HepG2 (cell line): ENCODE measurements around the gene POLR1E. TPM values are rescaled to one million over a fixed set of nuclear protein-coding genes. Genes with fewer than 3 reads are reported as not detected.
"Not testable (repeated sequence)": the region's sequence is repeated elsewhere in the genome, so short reads cannot be mapped to it uniquely, and the experiment has no call there.

ENCODE experiments used
- ATAC-seq: fragments of 200-7000 bp; cut with Tn5 transposase; 3 replicates; pipeline ENCODE4 v1.9.1; 2020; ENCODE audit warnings: mild to moderate bottlenecking, moderate library complexity
- BruUV-seq: library from RNA; stranded (reverse); fragments of 400-500 nt; replicated peaks from 2 replicates; lab custom pipeline; 2021; lab: Mats Ljungman, UMichigan
- CTCF ChIA-PET: fragments of 300-600 bp; formaldehyde crosslinking; extraction: SDS; loops from one replicate; lab custom pipeline; 2021; ENCODE audit warnings: low total read pairs, inconsistent platforms, low intra/inter-chr PET ratio; lab: Yijun Ruan, JAX
- POLR2A ChIA-PET: fragments of 350-600 bp; sonication (Branson Sonifier 250); formaldehyde crosslinking; loops from one replicate; lab custom pipeline; 2020; ENCODE audit warnings: antibody characterized with exemption, inconsistent platforms; lab: Yijun Ruan, JAX
- DNase-seq: peaks from one replicate; pipeline ENCODE4 v3.0.0-alpha.2; 2015; ENCODE audit warnings: low spot score
- FAIRE-seq: peaks from 3 replicates; lab custom pipeline; 2011; peaks lifted over from hg19 to GRCh38; lab: Jason Lieb, UNC
- H2AFZ ChIP-seq: one replicate; pipeline ENCODE4 v1.6.1; 2011; ENCODE audit warnings: low read length, inconsistent platforms
- H3K27ac ChIP-seq: fragments of 300-600 bp; 3 replicates; pipeline ENCODE4 v1.8.0; 2011; ENCODE audit warnings: mixed run types, mild to moderate bottlenecking, mixed read lengths, low read length, inconsistent platforms; ENCODE audit not compliant: insufficient read depth; ENCODE audit errors: extremely low read length
- H3K27me3 ChIP-seq, 2 experiments: fragments of 200-600 bp in 1 of 2; 2 replicates in 1 of 2; 3 replicates in 1 of 2; pipeline versions ENCODE4 v1.6.0 to v1.8.0; 2011; ENCODE audit warnings: low read length in 2 of 2, mild to moderate bottlenecking in 2 of 2, moderate library complexity in 2 of 2, inconsistent platforms in 1 of 2; ENCODE audit not compliant: insufficient read depth in 2 of 2, control insufficient read depth in 1 of 2
- H3K36me3 ChIP-seq, 2 experiments: fragments of 200-600 bp in 1 of 2; replicated peaks in 1 of 2; 2 replicates in 1 of 2; 3 replicates in 1 of 2; pipeline versions ENCODE4 v1.5.1 to v1.8.0; 2011; ENCODE audit warnings: low read length in 2 of 2, inconsistent platforms in 1 of 2; ENCODE audit not compliant: insufficient read depth in 2 of 2, control insufficient read depth in 1 of 2
- H3K4me1 ChIP-seq: 2 replicates; pipeline ENCODE4 v1.5.1; 2012; ENCODE audit warnings: low read length, inconsistent platforms; ENCODE audit not compliant: insufficient read depth
- H3K4me2 ChIP-seq: 2 replicates; pipeline ENCODE4 v1.6.0; 2011; ENCODE audit warnings: low read depth, low read length, inconsistent platforms
- H3K4me3 ChIP-seq, 3 experiments: fragments of 200-600 bp in 1 of 3; sonication (generic), shearing (Covaris generic) in 1 of 3; replicated peaks in 1 of 3; 2 replicates each; pipeline ENCODE4 v1.5.1; 2011 to 2016; ENCODE audit warnings: low read length in 3 of 3, inconsistent platforms in 2 of 3, low read depth in 2 of 3, mild to moderate bottlenecking in 2 of 3, control low read depth in 1 of 3, mixed read lengths in 1 of 3; ENCODE audit not compliant: insufficient read depth in 1 of 3
- H3K79me2 ChIP-seq: one replicate; pipeline ENCODE4 v1.6.1; 2011; ENCODE audit warnings: low read length, inconsistent platforms; ENCODE audit not compliant: insufficient read depth
- H3K9ac ChIP-seq: 2 replicates; pipeline ENCODE4 v1.6.0; 2011; ENCODE audit warnings: mild to moderate bottlenecking, low read depth, low read length, inconsistent platforms; ENCODE audit not compliant: insufficient read depth
- H3K9me3 ChIP-seq: 2 replicates; pipeline ENCODE4 v1.5.1; 2012; ENCODE audit warnings: mild to moderate bottlenecking, low read length
- H4K20me1 ChIP-seq: 2 replicates; pipeline ENCODE4 v1.6.0; 2011; ENCODE audit warnings: inconsistent platforms, mild to moderate bottlenecking, low read length, moderate library complexity; ENCODE audit not compliant: insufficient read depth
- ADNP ChIP-seq: sonication (generic); formaldehyde crosslinking; IDR thresholded peaks from 2 replicates; pipeline ENCODE4 v1.4.0; 2020; ENCODE audit warnings: missing genetic modification reagents
- CEBPG ChIP-seq: IDR thresholded peaks from 2 replicates; pipeline ENCODE4 v1.6.1; 2016
- DMAP1 ChIP-seq: IDR thresholded peaks from 2 replicates; pipeline ENCODE4 v1.6.1; 2016
- RCOR2 ChIP-seq: IDR thresholded peaks from 2 replicates; pipeline ENCODE4 v1.6.1; 2016; ENCODE audit warnings: missing biosample characterization, missing genetic modification reagents
- SIN3A ChIP-seq: IDR thresholded peaks from 2 replicates; pipeline ENCODE4 v1.6.1; 2011; ENCODE audit warnings: low read depth, mild to moderate bottlenecking, control low read depth, low read length, borderline replicate concordance
- ZMYM3 ChIP-seq: sonication (generic); formaldehyde crosslinking; IDR thresholded peaks from 2 replicates; pipeline ENCODE4 v1.5.1; 2020; ENCODE audit warnings: mild to moderate bottlenecking, missing genetic modification reagents
- ZNF629 ChIP-seq: sonication (generic); formaldehyde crosslinking; conservative IDR thresholded peaks from 2 replicates; pipeline ENCODE4 v1.5.0; 2020; ENCODE audit warnings: missing genetic modification reagents
- WGBS: methylation state at CpG from one replicate; pipeline ENCODE4 v1.1.6; 2017; ENCODE audit warnings: low lambda C conversion rate; 5-methylcytosine and 5-hydroxymethylcytosine counted together
- in situ Hi-C: cut with HindIII; loops from 2 replicates; pipeline ENCODE4 v1.10.0; 2017; ENCODE audit warnings: low pct_unique_long_range_greater_than_20kb; ENCODE audit not compliant: extremely low pct_ligation_motif_present
- intact Hi-C: fragments of 100-400 bp; cut with micrococcal nuclease; formaldehyde crosslinking; loops from one replicate; pipeline ENCODE4 v1.10.0; 2022; ENCODE audit not compliant: unreplicated experiment
- polyA plus RNA-seq, 8 experiments: library from polyadenylated mRNA; depleted of rRNA in 3 of 8; stranded (reverse) in 7 of 8; unstranded in 1 of 8; fragments of >200 nt; fragmentation: Illumina TruSeq in 4 of 8; extraction: Trizol in 4 of 8; gene quantifications; 2 replicates each; pipeline versions ENCODE4 v1.2.1 to v1.2.3, GENCODE V29; 2011 to 2016; ENCODE audit warnings: low read depth in 4 of 8, missing spikeins in 1 of 8, mixed read lengths in 1 of 8; ENCODE audit not compliant: insufficient read depth in 1 of 8
- total RNA-seq, 5 experiments: library from RNA; depleted of rRNA; stranded (reverse); fragments of >200 nt; fragmentation: Illumina TruSeq; extraction: Trizol; gene quantifications; 2 replicates each; pipeline ENCODE4 v1.2.3, GENCODE V29; 2016; ENCODE audit warnings: low read depth in 1 of 5
- TF ChIP-seq, protein P1 (sequence below): sonication (generic); formaldehyde crosslinking; IDR thresholded peaks from 2 replicates; pipeline ENCODE4 v1.5.0; 2020; ENCODE audit warnings: mild to moderate bottlenecking, missing genetic modification reagents
- TF ChIP-seq, protein P2 (sequence below): IDR thresholded peaks from 2 replicates; pipeline ENCODE4 v1.6.1; 2016; ENCODE audit warnings: mild to moderate bottlenecking

POLR1E gene
- total and polyA plus RNA-seq, 2 of the 13 experiments (the other 11 are each of a cell fraction or from before 2014, with no cell fraction given): 23.0 to 37.8 TPM

DNA sequence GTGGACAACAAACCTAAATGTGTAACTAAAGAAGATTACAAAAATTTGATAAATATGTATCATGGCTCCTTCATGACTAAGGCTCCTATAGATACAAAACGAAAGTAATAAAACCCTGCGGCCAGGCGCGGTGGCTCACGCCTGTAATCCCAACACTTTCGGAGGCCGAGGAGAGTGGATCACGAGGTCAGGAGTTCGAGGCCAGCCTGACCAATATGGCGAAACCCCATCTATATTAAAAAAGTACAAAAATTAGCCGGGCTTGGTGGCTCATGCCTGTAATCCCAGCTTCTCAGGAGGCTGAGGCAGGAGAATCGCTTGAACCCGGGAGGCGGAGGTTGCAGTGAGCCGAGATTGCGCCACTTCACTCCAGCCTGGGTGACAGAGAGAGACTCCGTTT, 18.2 kb upstream of the POLR1E start:
- WGBS: 5% methylated on average over 17 of the region's 17 CpGs
- H3K36me3 ChIP-seq, H3K9me3 ChIP-seq, intact Hi-C loops, POLR2A ChIA-PET, ATAC-seq, in situ Hi-C loops, BruUV-seq, FAIRE-seq, CTCF ChIA-PET, H3K27me3 ChIP-seq, H2AFZ ChIP-seq: not testable (repeated sequence)
- H3K79me2 ChIP-seq: peaks cover 22% of the 10 kb centered on the region
- peak overlapping the region; percentile 77 for H3K4me2 ChIP-seq
- H3K27ac ChIP-seq: peak overlapping the region; percentile 95
- peak; percentile 27 for DNase-seq
- H3K4me3 ChIP-seq: peak overlapping the region; percentile 65 to 82 (median 79)
- peaks cover 14% of the 10 kb centered on the region for H4K20me1 ChIP-seq
- peak overlapping the region; percentile 78 for H3K9ac ChIP-seq
- TF ChIP-seq ZNF629 (CRISPR knock-in tag) (0 out of 2 replicates have a peak, but pooled peaks have one; percentile 8), ADNP (CRISPR knock-in tag) (peak; percentile 55; the same call in 1 of the 2 replicates), RCOR2 (CRISPR knock-in tag) (0 out of 2 replicates have a peak, but pooled peaks have one; percentile 43), SIN3A (0 out of 2 replicates have a peak, but pooled peaks have one; percentile 14), DMAP1 (CRISPR knock-in tag) (0 out of 2 replicates have a peak, but pooled peaks have one; percentile 27), ZMYM3 (CRISPR knock-in tag) (peak; percentile 33; the same call in 1 of the 2 replicates), CEBPG (CRISPR knock-in tag) (0 out of 2 replicates have a peak, but pooled peaks have one; percentile 3)
- TF ChIP-seq, protein P1, sequence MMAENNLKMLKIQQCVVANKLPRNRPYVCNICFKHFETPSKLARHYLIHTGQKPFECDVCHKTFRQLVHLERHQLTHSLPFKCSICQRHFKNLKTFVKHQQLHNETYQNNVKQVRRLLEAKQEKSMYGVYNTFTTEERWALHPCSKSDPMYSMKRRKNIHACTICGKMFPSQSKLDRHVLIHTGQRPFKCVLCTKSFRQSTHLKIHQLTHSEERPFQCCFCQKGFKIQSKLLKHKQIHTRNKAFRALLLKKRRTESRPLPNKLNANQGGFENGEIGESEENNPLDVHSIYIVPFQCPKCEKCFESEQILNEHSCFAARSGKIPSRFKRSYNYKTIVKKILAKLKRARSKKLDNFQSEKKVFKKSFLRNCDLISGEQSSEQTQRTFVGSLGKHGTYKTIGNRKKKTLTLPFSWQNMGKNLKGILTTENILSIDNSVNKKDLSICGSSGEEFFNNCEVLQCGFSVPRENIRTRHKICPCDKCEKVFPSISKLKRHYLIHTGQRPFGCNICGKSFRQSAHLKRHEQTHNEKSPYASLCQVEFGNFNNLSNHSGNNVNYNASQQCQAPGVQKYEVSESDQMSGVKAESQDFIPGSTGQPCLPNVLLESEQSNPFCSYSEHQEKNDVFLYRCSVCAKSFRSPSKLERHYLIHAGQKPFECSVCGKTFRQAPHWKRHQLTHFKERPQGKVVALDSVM: peak; percentile 65; the same call in 1 of the 2 replicates
- TF ChIP-seq, protein P2, sequence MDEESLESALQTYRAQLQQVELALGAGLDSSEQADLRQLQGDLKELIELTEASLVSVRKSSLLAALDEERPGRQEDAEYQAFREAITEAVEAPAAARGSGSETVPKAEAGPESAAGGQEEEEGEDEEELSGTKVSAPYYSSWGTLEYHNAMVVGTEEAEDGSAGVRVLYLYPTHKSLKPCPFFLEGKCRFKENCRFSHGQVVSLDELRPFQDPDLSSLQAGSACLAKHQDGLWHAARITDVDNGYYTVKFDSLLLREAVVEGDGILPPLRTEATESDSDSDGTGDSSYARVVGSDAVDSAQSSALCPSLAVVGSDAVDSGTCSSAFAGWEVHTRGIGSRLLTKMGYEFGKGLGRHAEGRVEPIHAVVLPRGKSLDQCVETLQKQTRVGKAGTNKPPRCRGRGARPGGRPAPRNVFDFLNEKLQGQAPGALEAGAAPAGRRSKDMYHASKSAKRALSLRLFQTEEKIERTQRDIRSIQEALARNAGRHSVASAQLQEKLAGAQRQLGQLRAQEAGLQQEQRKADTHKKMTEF (CRISPR knock-in tag): 0 out of 2 replicates have a peak, but pooled peaks have one; percentile 17
- TF ChIP-seq, all 625 proteins: peak for 9; not testable (repeated sequence) for 616
- peaks cover 30% of the 10 kb centered on the region for H3K4me1 ChIP-seq
